ENCODE results near the gene ITPR1. TPM values are rescaled to one million over a fixed set of nuclear protein-coding genes. Genes with fewer than 3 reads are reported as not detected.

Gene ITPR1
- total and polyA plus RNA-seq, 3 donors from 2014 or later: 26.5 to 129 (median 59.7) TPM

DNA sequence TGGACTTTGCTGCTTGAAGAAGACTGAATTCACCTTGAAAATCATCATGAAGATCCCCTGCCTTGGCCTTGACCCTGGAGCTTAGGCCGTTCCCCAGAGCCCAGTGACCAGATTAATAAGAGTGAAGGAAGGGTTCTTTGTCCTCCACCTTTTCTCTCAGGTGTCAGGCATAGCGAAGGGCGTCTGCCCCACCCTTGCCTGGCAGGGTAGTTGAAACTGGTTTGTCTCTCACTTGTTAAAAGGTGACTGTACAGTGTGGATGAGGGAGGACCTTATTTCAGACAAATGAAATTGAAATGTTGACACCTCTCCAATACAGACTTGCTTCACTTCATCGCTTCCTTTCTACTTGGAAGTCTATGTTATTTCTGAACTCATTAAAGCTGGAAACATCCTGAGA, 262.4 kb downstream of the ITPR1 start:
- 92 to 93% methylated on average over 4 of the region's 4 CpGs for WGBS, 2 donors
- Histone ChIP-seq H3K27me3 (no peaks in the 10 kb centered on the region), H3K36me3 (ENCODE audit: low read depth, missing control alignments) (no peaks in the 10 kb centered on the region), H3K4me1 (peaks cover 14% of the 10 kb centered on the region), H3K9me3 (no peaks in the 10 kb centered on the region), H3K4me3 (no peak overlapping the region), H3K27ac (no peak overlapping the region)
- TF ChIP-seq, protein P1, sequence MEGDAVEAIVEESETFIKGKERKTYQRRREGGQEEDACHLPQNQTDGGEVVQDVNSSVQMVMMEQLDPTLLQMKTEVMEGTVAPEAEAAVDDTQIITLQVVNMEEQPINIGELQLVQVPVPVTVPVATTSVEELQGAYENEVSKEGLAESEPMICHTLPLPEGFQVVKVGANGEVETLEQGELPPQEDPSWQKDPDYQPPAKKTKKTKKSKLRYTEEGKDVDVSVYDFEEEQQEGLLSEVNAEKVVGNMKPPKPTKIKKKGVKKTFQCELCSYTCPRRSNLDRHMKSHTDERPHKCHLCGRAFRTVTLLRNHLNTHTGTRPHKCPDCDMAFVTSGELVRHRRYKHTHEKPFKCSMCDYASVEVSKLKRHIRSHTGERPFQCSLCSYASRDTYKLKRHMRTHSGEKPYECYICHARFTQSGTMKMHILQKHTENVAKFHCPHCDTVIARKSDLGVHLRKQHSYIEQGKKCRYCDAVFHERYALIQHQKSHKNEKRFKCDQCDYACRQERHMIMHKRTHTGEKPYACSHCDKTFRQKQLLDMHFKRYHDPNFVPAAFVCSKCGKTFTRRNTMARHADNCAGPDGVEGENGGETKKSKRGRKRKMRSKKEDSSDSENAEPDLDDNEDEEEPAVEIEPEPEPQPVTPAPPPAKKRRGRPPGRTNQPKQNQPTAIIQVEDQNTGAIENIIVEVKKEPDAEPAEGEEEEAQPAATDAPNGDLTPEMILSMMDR (IDR thresholded peaks at IDR 0.05): no peak
- TF ChIP-seq POLR2A (IDR thresholded peaks at IDR 0.05): no peak
- intact Hi-C loops (cut with DNase I; ENCODE audit: low total_unique reads): no loop called here
- DNase-seq: no peak

DNA sequence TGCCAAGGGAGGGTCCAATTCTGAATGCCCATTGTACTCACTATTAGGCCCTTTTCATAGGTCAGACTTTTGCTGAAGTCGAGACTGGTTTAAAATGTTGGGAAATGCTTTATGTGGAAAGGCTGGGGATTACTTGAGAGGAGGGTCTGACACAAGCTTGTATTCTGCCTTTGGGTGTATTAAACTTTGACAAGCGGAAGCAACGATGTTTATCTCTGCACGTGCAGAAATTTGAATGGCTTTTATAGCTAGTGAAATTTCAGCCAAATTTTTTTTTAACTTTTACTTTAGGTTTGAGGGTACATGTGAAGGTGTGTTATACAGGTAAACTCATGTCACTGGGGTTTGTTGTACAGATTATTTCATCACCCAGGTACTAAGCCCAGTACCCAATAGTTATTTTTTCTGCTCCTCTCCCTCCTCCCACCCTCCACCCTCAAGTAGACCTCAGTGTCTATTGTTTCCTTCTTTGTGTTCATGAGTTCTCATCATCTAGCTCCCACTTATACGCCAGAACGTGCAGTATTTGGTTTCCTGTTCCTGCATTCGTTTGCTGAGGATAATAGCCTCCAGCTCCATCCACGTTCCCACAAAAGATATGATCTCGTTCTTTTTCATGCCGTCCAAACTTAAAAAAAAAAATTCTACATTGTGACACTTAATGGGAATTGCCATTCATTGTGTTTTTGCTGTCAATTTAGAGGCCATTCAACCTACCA, 263.1 kb downstream of the ITPR1 start:
- Histone ChIP-seq H3K27ac (no peak overlapping the region), H3K4me1 (peaks cover 8% of the 10 kb centered on the region), H3K4me3 (no peak overlapping the region), H3K27me3 (no peaks in the 10 kb centered on the region), H3K36me3 (ENCODE audit: low read depth, missing control alignments) (no peaks in the 10 kb centered on the region), H3K9me3 (no peaks in the 10 kb centered on the region)
- TF ChIP-seq POLR2A (IDR thresholded peaks at IDR 0.05): no peak
- TF ChIP-seq, protein P1 (IDR thresholded peaks at IDR 0.05): no peak
- no peak for DNase-seq
- 86 to 90% methylated on average over 10 of the region's 10 CpGs for WGBS, 2 donors
- intact Hi-C loops (cut with DNase I; ENCODE audit: low total_unique reads): no loop called here

DNA sequence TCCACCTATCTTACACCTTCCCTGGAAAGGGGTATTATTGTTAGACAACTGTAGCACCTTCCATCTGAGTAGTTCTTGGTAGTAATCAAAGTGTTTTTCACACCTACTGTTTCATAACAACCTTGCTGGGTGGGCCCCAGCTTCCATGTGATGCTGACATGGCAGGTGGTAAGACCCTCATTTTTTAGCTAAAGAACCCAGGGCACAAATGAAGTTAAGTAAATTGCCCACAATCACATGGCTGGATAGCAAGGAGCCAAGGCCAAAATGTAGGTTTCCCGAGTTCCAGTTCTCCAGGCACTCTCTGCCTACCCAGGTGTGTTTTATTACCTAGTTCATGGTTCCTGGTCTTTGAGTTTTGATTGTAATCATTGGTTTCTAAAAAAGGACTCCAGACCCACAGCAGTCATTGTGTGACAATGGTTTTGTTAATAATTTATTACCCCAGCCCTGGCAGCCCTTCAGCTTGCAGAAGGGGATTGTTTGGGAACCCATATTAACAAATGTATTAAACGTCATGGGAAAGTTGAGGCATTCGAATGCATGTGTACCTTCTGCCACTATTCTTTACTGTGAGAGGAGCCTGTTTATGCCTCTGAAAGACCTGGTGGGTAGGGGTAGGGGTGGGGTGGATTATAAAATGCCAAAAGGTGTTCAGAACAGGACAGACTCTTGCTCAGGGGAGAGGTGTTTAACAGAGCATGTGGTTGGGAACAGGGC, 263.9 kb downstream of the ITPR1 start:
- H3K27me3 ChIP-seq: no peaks in the 10 kb centered on the region
- no peaks in the 10 kb centered on the region for H3K9me3 ChIP-seq
- intact Hi-C loops (cut with DNase I; ENCODE audit: low total_unique reads): no loop called here
- H3K4me1 ChIP-seq: no peaks in the 10 kb centered on the region
- 84 to 92% methylated on average over 3 of the region's 3 CpGs for WGBS, 2 donors
- no peaks in the 10 kb centered on the region for H3K36me3 ChIP-seq (ENCODE audit: low read depth, missing control alignments)
- H3K4me3 ChIP-seq: no peak overlapping the region
- DNase-seq: no peak
- no peak overlapping the region for H3K27ac ChIP-seq
- TF ChIP-seq, protein P1 (IDR thresholded peaks at IDR 0.05): no peak

DNA sequence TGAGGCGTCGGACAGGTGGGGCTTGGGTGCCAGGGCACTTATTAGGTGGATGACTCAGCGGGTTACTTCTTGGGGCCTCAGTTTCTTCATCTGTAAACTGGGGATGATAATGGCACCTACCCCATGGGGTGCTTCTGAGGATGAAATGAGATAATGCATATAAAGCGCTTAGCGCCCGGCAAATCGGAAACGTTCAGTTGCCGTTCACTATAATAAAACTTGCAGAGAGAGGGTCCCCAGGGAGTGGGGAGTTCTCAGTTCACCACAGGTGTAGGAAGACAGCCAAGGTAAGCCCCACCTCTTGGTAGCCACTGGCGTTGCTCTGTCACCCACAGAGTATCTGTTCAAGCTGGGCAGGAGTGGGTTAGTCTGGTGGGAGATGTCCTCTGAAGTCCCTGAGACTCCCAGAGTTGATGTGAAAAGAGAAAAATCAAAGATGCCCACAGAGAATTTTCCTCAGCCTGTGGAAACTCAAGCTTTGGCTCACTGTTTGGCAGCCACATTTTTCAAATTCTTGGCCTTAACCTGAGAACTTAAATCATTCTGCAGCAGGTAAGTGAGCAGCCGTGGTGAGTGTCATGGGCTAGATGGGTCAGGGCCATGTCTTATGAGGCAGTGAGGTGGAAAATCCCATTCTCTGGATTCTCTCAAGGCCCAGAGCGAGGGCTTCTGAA, 264.6 kb downstream of the ITPR1 start:
- WGBS, 2 donors: 84 to 89% methylated on average over 12 of the region's 12 CpGs
- H3K4me1 ChIP-seq: no peaks in the 10 kb centered on the region
- DNase-seq: no peak
- no peaks in the 10 kb centered on the region for H3K9me3 ChIP-seq
- no peak overlapping the region for H3K4me3 ChIP-seq
- TF ChIP-seq POLR2A (IDR thresholded peaks at IDR 0.05): no peak
- TF ChIP-seq, protein P1 (IDR thresholded peaks at IDR 0.05): no peak
- no peak overlapping the region for H3K27ac ChIP-seq
- no peaks in the 10 kb centered on the region for H3K27me3 ChIP-seq
- H3K36me3 ChIP-seq (ENCODE audit: low read depth, missing control alignments): no peaks in the 10 kb centered on the region
- intact Hi-C loops (cut with DNase I; ENCODE audit: low total_unique reads): no loop called here
